GM19328 (cell line): ENCODE data around the gene FSIP1.

Source experiments
- ATAC-seq: cut with Tn5 transposase; IDR thresholded peaks from one replicate; pipeline ENCODE4 v1.9.1; 2021; ENCODE audit warnings: mild to moderate bottlenecking, moderate library complexity; ENCODE audit not compliant: unreplicated experiment

The FSIP1 gene

DNA sequence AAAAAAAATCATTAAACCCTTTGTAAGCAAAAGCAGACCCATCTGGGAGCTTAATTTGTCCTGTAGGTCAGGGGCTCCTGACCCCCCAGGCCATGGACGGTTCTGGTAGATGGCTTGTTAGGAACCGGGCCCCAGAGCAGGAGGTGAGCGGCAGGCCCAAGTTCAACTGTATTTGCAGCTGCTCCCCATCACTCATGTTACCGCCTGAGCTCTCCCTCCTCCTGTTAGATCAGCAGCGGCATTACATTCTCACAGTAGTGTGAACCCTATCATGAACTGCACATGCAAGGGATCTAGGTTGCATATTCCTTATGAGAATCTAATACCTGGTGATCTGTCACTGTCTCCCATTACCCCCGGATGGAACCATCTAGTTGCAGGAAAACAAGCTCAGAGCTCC is 60.7 kb downstream of the FSIP1 start:
- ATAC-seq, result no peak

DNA sequence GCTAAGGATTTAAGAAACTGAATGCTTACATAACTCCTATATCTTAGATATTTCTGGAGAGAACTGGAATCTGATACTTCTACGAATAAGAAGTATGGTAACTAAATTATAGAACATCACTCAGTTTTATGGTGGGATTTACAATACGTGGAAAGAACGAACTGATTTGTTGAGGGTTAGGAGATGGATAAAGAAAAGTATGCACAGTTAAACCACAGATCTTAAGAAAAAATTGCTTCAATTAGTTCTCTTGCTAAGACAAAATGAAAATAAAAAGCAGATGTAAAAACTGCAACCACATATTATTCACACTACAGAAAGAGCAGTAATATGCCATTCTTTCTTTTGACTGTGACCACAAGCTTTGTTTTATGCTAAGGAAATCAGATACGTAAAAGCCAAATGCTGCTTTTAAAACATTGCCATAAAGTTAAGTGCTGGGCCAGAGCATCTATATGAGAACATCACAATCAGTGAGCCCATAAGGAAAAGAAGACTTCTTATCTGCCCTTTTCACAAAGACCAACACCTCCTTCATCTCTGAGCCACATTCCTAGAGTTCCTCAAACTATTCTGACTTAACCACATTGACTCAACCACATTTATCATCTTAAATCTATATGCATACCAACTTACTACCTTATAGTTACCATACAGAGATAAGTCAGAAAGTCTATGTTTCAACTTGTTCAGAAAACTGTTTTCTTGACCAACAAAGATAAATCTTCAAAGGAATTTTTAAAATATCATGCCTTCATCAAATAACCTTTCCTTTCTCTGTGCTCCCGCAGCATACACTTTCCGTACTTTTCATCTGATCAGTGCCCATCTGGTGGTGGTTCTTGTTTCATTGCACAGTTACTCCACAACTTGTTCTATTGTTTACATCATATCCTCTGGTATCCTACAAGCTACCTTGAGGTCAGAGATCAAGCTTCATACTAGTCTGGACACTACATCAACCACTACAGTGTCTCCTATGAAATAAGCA is 61.7 kb downstream of the FSIP1 start:
- no peak for ATAC-seq

DNA sequence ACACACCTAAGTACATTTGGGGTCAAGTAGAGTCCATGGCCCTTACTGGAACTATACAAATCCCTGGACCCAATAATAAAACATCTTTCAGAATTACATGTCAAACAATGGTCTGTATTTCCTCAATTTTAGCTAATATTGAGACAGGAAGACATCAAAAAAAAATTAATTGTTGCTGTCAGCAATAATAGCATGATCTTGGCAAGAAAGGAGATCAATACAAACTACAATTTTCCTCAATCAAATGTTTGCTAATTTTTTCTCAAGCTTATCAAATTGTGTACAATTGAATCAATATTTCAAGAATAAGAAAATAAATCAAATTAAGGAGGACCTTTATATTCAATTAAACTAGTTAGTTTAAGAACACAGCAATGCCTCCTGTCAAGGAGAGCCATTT is 62.6 kb downstream of the FSIP1 start:
- no peak for ATAC-seq

DNA sequence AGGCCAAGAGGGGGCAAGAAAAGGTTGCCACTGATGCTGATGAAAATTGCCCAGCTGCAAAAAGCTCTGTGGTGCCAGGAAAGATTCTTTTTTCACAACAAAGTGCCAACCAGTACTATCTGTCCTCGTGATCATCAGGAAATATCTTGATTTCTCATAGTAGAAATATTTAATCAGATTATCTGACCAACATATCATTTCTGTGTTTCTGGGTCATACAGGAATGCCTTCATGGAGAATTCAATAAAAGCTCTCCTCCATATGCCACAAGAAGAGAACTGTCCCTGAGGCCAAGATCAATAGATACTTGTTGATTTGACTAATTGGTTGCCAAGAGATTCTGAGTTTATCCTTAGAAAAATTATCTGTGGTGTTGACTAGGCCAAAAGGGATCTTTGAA is 63.5 kb downstream of the FSIP1 start:
- no peak for ATAC-seq

DNA sequence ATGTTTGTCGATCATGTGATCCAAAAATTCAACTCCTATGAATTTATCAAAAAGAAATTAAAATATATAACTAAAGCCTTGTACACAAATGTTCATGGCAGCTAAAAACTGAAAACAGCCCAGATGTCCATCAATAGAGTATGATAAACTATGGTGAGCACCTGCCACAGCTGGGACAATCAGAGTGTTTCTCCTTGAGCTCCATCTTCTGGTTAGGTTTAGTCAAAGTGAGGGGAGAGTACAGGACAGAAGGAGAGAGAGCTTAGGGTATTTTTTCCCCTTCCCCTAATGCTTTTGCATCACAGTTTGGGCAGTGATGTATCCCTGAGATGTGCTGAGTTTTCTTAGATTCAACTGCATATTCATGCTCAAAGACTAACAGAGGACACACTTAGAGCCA is 65.5 kb downstream of the FSIP1 start:
- ATAC-seq, result no peak

GRCh38 chr15:39714251-39714650 is 68.4 kb downstream of the FSIP1 start:
- ATAC-seq, result no peak

- no peak for ATAC-seq
Observed at GRCh38 chr15:39713846-39714245, 68.8 kb downstream of the FSIP1 start.

- ATAC-seq, result no peak
Observed at GRCh38 chr15:39710681-39711080, 72.0 kb downstream of the FSIP1 start.

- no peak for ATAC-seq
Observed at GRCh38 chr15:39709941-39710340, 72.7 kb downstream of the FSIP1 start.

DNA sequence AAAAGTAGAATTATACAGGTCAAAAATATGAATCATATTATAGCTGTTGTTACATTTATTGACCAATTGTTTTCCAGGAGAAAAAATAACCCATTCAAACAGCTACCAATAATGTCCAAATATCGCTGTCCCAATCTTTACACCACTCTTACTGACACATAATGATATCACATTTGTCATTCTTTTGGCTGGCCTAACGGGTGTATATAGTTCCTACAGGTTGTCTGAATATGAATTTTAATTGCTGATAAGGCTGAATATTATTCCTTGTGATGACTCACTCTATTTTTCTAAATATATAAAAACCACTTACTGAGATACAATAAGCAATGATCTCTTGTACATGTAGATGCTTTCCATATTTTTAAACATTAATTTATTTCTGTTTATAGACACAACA is 76.4 kb downstream of the FSIP1 start:
- ATAC-seq, result no peak

DNA sequence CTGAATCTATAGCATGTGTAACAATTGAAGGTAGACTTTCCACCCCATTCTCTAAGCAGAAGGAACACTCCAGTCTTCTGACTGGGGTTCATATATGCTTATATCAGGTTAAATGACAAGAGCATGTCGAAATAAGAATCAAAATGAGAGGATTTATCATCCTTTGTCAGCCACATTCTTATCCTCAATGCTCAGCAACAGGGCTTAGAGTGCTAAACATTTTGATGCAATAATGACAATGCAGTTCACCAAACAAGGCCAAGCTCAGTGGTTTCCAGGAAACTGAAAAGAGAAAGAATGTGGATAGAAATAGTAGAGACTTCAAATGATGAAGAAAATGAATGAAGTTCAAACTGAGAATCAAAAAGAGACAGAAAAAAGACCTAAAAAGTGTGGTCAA is 78.0 kb downstream of the FSIP1 start:
- no peak for ATAC-seq

DNA sequence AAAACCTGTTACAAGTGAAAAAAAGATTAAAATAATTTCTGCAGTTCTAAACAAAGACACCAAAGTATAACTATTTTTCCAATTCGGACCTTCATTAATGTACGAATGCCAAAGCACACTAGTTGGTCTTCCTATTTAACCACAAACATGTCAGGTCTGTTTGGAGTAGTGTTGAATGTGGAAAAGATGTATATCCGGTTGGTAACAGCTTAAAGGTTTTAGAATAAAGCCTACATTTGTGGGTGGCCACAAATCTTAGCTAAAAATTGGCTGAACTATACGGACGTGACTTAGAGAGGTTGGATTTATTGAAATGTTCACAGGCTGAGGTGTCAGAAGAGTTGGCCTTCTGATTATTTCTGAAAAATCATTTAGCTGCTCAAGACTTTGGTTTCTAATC is 78.4 kb downstream of the FSIP1 start:
- no peak for ATAC-seq

GRCh38 chr15:39701988-39702387 is 80.7 kb downstream of the FSIP1 start:
- ATAC-seq, result no peak

- ATAC-seq, result no peak
Observed at GRCh38 chr15:39700375-39700700, 82.3 kb downstream of the FSIP1 start.

DNA sequence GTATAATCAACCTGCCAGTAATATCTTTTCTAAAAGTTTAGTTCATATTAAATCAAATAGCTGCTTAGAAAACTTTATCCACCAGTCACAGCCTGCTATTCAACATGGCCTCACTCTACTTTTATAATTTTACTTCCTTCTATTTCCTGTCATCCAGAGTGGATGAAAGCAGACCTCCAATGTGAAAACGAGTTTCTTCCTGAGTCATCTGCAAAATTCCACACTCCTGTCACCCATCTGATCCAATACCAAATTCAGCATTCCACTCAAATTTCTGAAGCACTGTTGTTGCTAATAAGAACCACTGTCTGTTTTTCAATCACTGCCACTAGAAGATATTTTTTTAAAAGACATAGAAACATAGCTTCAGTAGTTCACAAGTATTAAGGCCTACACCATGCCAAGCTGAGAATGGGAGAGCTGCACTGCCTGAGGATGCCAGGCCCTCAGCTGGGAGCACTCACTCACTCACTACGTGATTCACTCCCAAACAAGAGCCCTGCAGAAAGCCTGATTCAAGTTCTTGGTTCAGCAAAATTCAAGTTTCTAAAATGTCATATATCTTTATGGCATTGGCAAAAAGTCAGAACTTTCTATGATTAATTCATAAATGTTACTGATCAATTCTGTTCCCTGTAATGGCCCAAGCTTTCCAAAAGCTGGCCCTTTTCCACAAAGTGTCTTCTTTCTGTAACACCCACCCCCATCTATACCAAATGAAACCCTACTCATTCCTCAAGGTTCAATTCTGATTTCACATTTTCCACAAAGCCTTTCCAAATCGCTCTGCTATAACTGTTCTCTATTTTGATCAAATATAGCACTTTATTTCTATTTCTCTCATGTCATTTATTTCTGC is 82.9 kb downstream of the FSIP1 start:
- no peak for ATAC-seq

- ATAC-seq, result no peak
Observed at GRCh38 chr15:39698444-39699390, 83.9 kb downstream of the FSIP1 start.

DNA sequence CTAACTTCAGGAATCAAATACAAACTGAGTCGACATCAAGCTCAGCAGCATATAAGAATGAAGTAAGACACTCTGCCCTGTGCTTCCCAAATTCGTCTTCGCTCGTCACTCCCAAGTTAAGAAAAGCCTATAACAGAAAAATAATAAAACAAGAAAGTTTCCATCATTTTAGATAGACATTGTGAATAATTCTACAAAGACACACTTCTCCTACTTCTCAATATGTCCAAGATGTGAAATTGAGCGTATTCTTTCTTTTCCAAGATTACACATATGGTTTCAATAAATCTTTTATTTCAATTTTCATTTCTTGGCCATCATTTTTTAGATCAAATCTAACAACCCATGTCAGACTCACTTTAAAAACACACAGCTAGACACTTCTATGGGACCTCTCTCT is 85.1 kb downstream of the FSIP1 start:
- no peak for ATAC-seq

DNA sequence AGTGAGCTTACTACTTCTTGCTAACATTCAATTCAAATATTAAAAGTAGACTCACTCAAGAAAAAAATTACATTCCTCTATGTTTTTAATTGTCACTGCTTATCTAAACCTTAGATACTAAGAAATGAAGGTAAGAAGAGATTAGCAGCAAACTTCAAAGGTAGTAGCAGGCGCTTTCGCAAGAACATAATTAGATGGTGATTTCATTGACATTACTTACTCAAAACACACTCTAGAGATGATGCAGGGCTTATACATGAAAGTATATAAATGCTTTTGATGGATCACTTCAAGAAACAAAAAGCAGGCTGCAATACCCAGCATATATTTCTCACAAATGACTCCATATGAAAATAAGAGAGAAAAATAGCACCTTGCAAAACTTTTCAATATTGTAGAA is 86.8 kb downstream of the FSIP1 start:
- ATAC-seq, result no peak

DNA sequence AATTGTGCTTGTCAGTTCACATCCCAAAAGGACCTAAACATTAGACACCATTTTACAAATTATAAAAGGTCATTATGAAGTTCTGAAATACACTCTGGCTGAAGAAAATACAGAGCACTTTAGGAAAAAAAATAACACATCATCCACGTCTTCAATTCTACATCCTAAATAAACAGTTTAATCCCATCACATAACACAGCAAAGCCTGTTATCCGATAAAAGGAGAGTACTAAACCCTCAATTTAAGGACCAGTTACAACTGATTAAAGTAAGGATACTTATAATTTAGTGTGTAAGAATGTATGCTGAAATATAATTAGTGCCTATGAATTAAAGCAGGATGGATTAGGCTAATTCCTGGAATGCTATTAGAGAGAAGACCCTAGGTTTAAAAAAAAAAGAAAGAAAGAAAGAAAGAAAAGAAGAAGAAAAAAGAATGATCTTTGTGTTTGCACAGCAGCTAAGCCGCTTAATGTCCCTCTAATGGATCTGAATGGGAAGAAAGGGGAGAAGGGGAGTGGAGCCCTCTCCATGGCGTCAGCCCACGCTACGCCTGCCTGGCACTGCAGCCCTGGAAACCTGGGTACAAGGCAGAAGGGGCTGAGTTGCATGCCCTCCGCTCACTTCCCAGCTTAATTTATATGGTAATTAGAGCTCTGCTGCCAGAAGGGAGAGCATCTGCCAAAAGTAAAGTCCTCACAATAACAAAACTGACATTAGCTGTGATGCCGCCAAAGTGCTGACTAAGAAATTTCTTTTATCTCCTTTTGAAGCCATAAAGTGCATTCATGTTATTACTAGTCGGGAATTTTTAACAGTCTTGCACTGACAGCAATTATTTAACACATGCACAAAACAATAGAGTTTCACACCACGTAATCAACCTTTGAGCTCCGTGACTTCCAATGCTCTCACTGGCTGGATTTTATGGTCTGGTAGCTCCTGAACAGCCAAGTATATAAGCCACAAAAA is 90.0 kb downstream of the FSIP1 start:
- ATAC-seq, result no peak
